Measurements from ENCODE around the gene MAPK14. TPM values are rescaled to one million over a fixed set of nuclear protein-coding genes. Genes with fewer than 3 reads are reported as not detected.

MAPK14 gene
- total RNA-seq, 1 donor from 2014 or later: 41.3 TPM

- H3K9me3 Mint-ChIP-seq (ENCODE audit: unreplicated experiment): no peaks in the 10 kb centered on the region
- H3K27me3 Mint-ChIP-seq (ENCODE audit: low read depth, unreplicated experiment): no peaks in the 10 kb centered on the region
- Histone ChIP-seq H3K79me2 (ENCODE audit: insufficient read depth, low read length) (peaks cover 61% of the 10 kb centered on the region), H3K4me1 (ENCODE audit: insufficient read depth, low read length) (no peaks in the 10 kb centered on the region), H3K27me3 (ENCODE audit: insufficient read depth, low read length) (no peaks in the 10 kb centered on the region), H3K27ac (ENCODE audit: low read depth, low read length) (no peak overlapping the region), H3K4me3 (ENCODE audit: insufficient read depth, low read depth, low read length) (no peak overlapping the region), H2AFZ (ENCODE audit: low read depth, low read length) (no peak overlapping the region), H4K20me1 (ENCODE audit: insufficient read depth, low read length) (peaks cover 63% of the 10 kb centered on the region), H3K9ac (ENCODE audit: low read length) (no peak overlapping the region), H3K36me3 (ENCODE audit: insufficient read depth, low read length) (peaks cover 8% of the 10 kb centered on the region), H3K4me2 (ENCODE audit: low read length) (no peak overlapping the region), H3K9me3 (ENCODE audit: insufficient read depth, low read depth, low read length) (no peaks in the 10 kb centered on the region)
- TF ChIP-seq EZH2 (IDR thresholded peaks at IDR 0.05; ENCODE audit: insufficient read depth, low read length): no peak
- no peak for TF ChIP-seq CTCF (IDR thresholded peaks at IDR 0.05; ENCODE audit: insufficient read depth, low read depth, low read length)
- FAIRE-seq (no peak), DNase-seq (ENCODE audit: low read depth) (no peak)
- peaks cover 1% of the 10 kb centered on the region for H3K36me3 Mint-ChIP-seq (ENCODE audit: low read depth, unreplicated experiment)
- no peak overlapping the region for H3K4me3 Mint-ChIP-seq (ENCODE audit: unreplicated experiment)
- no peak overlapping the region for H3K27ac Mint-ChIP-seq (ENCODE audit: unreplicated experiment)
- H3K4me1 Mint-ChIP-seq (ENCODE audit: low read depth, unreplicated experiment): no peaks in the 10 kb centered on the region
Measured at GRCh38 chr6:36054415-36054814, 26.8 kb downstream of the MAPK14 start.

- no peaks in the 10 kb centered on the region for H3K4me1 ChIP-seq (ENCODE audit: insufficient read depth, low read length)
- TF ChIP-seq EZH2 (IDR thresholded peaks at IDR 0.05; ENCODE audit: insufficient read depth, low read length): no peak
- no peak for TF ChIP-seq CTCF (IDR thresholded peaks at IDR 0.05; ENCODE audit: insufficient read depth, low read depth, low read length)
- no peak overlapping the region for H3K4me3 Mint-ChIP-seq (ENCODE audit: unreplicated experiment)
- H3K27ac ChIP-seq (ENCODE audit: low read depth, low read length): no peak overlapping the region
- H3K27me3 Mint-ChIP-seq (ENCODE audit: low read depth, unreplicated experiment): no peaks in the 10 kb centered on the region
- DNase-seq (ENCODE audit: low read depth) (no peak), FAIRE-seq (no peak)
- H3K27ac Mint-ChIP-seq (ENCODE audit: unreplicated experiment): no peak overlapping the region
- no peak overlapping the region for H2AFZ ChIP-seq (ENCODE audit: low read depth, low read length)
- no peaks in the 10 kb centered on the region for H3K27me3 ChIP-seq (ENCODE audit: insufficient read depth, low read length)
- H3K36me3 ChIP-seq (ENCODE audit: insufficient read depth, low read length): peaks cover 11% of the 10 kb centered on the region
- peaks cover 7% of the 10 kb centered on the region for H3K36me3 Mint-ChIP-seq (ENCODE audit: low read depth, unreplicated experiment)
- no peak overlapping the region for H3K4me2 ChIP-seq (ENCODE audit: low read length)
- no peaks in the 10 kb centered on the region for H3K4me1 Mint-ChIP-seq (ENCODE audit: low read depth, unreplicated experiment)
- no peaks in the 10 kb centered on the region for H3K9me3 Mint-ChIP-seq (ENCODE audit: unreplicated experiment)
- no peaks in the 10 kb centered on the region for H3K9me3 ChIP-seq (ENCODE audit: insufficient read depth, low read depth, low read length)
- no peak overlapping the region for H3K4me3 ChIP-seq (ENCODE audit: insufficient read depth, low read depth, low read length)
- peaks cover 55% of the 10 kb centered on the region for H3K79me2 ChIP-seq (ENCODE audit: insufficient read depth, low read length)
- H3K9ac ChIP-seq (ENCODE audit: low read length): no peak overlapping the region
- H4K20me1 ChIP-seq (ENCODE audit: insufficient read depth, low read length): peaks cover 62% of the 10 kb centered on the region
Measured at GRCh38 chr6:36054956-36055355, 27.3 kb downstream of the MAPK14 start.

- no peaks in the 10 kb centered on the region for H3K9me3 Mint-ChIP-seq (ENCODE audit: unreplicated experiment)
- no peak overlapping the region for H3K27ac ChIP-seq (ENCODE audit: low read depth, low read length)
- H3K79me2 ChIP-seq (ENCODE audit: insufficient read depth, low read length): peaks cover 43% of the 10 kb centered on the region
- no peaks in the 10 kb centered on the region for H3K9me3 ChIP-seq (ENCODE audit: insufficient read depth, low read depth, low read length)
- no peaks in the 10 kb centered on the region for H3K4me1 ChIP-seq (ENCODE audit: insufficient read depth, low read length)
- no peak overlapping the region for H2AFZ ChIP-seq (ENCODE audit: low read depth, low read length)
- H3K36me3 ChIP-seq (ENCODE audit: insufficient read depth, low read length): peaks cover 19% of the 10 kb centered on the region
- no peak overlapping the region for H3K4me3 Mint-ChIP-seq (ENCODE audit: unreplicated experiment)
- DNase-seq (ENCODE audit: low read depth): no peak
- peaks cover 58% of the 10 kb centered on the region for H4K20me1 ChIP-seq (ENCODE audit: insufficient read depth, low read length)
- no peak overlapping the region for H3K9ac ChIP-seq (ENCODE audit: low read length)
- no peaks in the 10 kb centered on the region for H3K4me1 Mint-ChIP-seq (ENCODE audit: low read depth, unreplicated experiment)
- H3K36me3 Mint-ChIP-seq (ENCODE audit: low read depth, unreplicated experiment): peaks cover 16% of the 10 kb centered on the region
- H3K4me2 ChIP-seq (ENCODE audit: low read length): no peak overlapping the region
- H3K27me3 ChIP-seq (ENCODE audit: insufficient read depth, low read length): no peaks in the 10 kb centered on the region
- no peak overlapping the region for H3K27ac Mint-ChIP-seq (ENCODE audit: unreplicated experiment)
- H3K27me3 Mint-ChIP-seq (ENCODE audit: low read depth, unreplicated experiment): no peaks in the 10 kb centered on the region
- no peak overlapping the region for H3K4me3 ChIP-seq (ENCODE audit: insufficient read depth, low read depth, low read length)
- TF ChIP-seq CTCF (IDR thresholded peaks at IDR 0.05; ENCODE audit: insufficient read depth, low read depth, low read length) (no peak), EZH2 (IDR thresholded peaks at IDR 0.05; ENCODE audit: insufficient read depth, low read length) (no peak)
- FAIRE-seq: no peak
Measured at GRCh38 chr6:36056178-36056577, 28.6 kb downstream of the MAPK14 start.
